Endodermal cell (in vitro differentiated cells): ENCODE data around the gene PLEKHG4. TPM values are rescaled to one million over a fixed set of nuclear protein-coding genes. Genes with fewer than 3 reads are reported as not detected.

Experiments used
- DNase-seq: peaks from one replicate; pipeline ENCODE4 v3.0.0-alpha.2; 2017
- H3K27ac ChIP-seq: 2 replicates; pipeline ENCODE4 v1.5.1; 2013; ENCODE audit warnings: mild to moderate bottlenecking, low read depth, low read length, moderate library complexity
- H3K27me3 ChIP-seq: 2 replicates; pipeline ENCODE4 v1.6.1; 2013; ENCODE audit warnings: mild to moderate bottlenecking, low read length, moderate library complexity; ENCODE audit not compliant: insufficient read depth, control insufficient read depth, poor library complexity, severe bottlenecking
- H3K36me3 ChIP-seq: 2 replicates; pipeline ENCODE4 v1.7.0; 2013; ENCODE audit warnings: mild to moderate bottlenecking, low read length, moderate library complexity; ENCODE audit not compliant: control insufficient read depth, insufficient read depth
- H3K4me1 ChIP-seq: one replicate; pipeline ENCODE4 v1.7.0; 2013; ENCODE audit warnings: low read length; ENCODE audit not compliant: control insufficient read depth, insufficient read depth
- H3K4me3 ChIP-seq: 2 replicates; pipeline ENCODE4 v1.5.1; 2013; ENCODE audit warnings: mild to moderate bottlenecking, low read length, moderate library complexity
- H3K9ac ChIP-seq: 2 replicates; pipeline ENCODE4 v1.6.1; 2013; ENCODE audit warnings: mild to moderate bottlenecking, low read length, moderate library complexity; ENCODE audit not compliant: poor library complexity, severe bottlenecking; ENCODE audit errors: extremely low read depth
- H3K9me3 ChIP-seq: 2 replicates; pipeline ENCODE4 v1.6.1; 2013; ENCODE audit warnings: mild to moderate bottlenecking, low read length, moderate library complexity; ENCODE audit not compliant: control insufficient read depth
- H3K27ac Mint-ChIP-seq: 2 replicates; pipeline ENCODE4 v1.8.0; 2020; ENCODE audit warnings: mixed read lengths
- H3K27me3 Mint-ChIP-seq: 2 replicates; pipeline ENCODE4 v1.8.0; 2021; ENCODE audit warnings: mild to moderate bottlenecking, mixed read lengths; ENCODE audit not compliant: insufficient read depth
- H3K36me3 Mint-ChIP-seq: 2 replicates; pipeline ENCODE4 v1.8.0; 2020; ENCODE audit warnings: low read depth, mixed read lengths
- H3K4me1 Mint-ChIP-seq: 2 replicates; pipeline ENCODE4 v1.8.0; 2020; ENCODE audit warnings: mixed read lengths
- H3K4me3 Mint-ChIP-seq: 2 replicates; pipeline ENCODE4 v1.8.0; 2020; ENCODE audit warnings: mild to moderate bottlenecking, moderate library complexity, mixed read lengths
- H3K9me3 Mint-ChIP-seq: 2 replicates; pipeline ENCODE4 v1.8.0; 2020; ENCODE audit warnings: mild to moderate bottlenecking, mixed read lengths
- CTCF ChIP-seq: fragments of 200-600 bp; sonication (generic); conservative IDR thresholded peaks from 2 replicates; pipeline ENCODE4 v1.5.0; 2021; ENCODE audit warnings: antibody characterized with exemption, mild to moderate bottlenecking
- WGBS, 2 experiments: methylation state at CpG; one replicate each; pipeline versions ENCODE4 v1.1.5 to v1.1.7; 2013; ENCODE audit warnings: missing lambda C conversion rate in 2 of 2, mixed read lengths in 1 of 2; ENCODE audit not compliant: insufficient coverage in 1 of 2, insufficient read length in 1 of 2; 5-methylcytosine and 5-hydroxymethylcytosine counted together
- total RNA-seq, 2 donors: library from RNA; stranded (reverse); fragmentation: NEBNext Ultra II Directional in 1 of 2; extraction: Animal tissue kit (Norgen Biotek cat#: 25700) in 1 of 2; gene quantifications; 2 replicates in 1 of 2; 3 replicates in 1 of 2; pipeline ENCODE4 v1.2.1, GENCODE V29; 2021

PLEKHG4 gene
- total RNA-seq, 2 donors from 2014 or later = 10.5 to 12.4 TPM

GRCh38 chr16:67270931-67271338, 8.4 kb upstream of the PLEKHG4 start:
- no peak overlapping the region for H3K4me3 Mint-ChIP-seq
- no peak for TF ChIP-seq CTCF
- no peak overlapping the region for H3K27ac Mint-ChIP-seq
- H3K27me3 ChIP-seq = no peaks in the 10 kb centered on the region
- no peaks in the 10 kb centered on the region for H3K9me3 Mint-ChIP-seq
- no peak overlapping the region for H3K9ac ChIP-seq
- no peak overlapping the region for H3K4me3 ChIP-seq
- H3K4me1 Mint-ChIP-seq = peaks cover 10% of the 10 kb centered on the region
- H3K36me3 Mint-ChIP-seq = no peaks in the 10 kb centered on the region
- H3K27ac ChIP-seq = no peak overlapping the region
- peaks cover 18% of the 10 kb centered on the region for H3K36me3 ChIP-seq
- H3K27me3 Mint-ChIP-seq = peaks cover 3% of the 10 kb centered on the region
- 95 to 100% methylated on average over 6 to 11 of the region's 11 CpGs for WGBS, 2 experiments
- H3K4me1 ChIP-seq = peaks cover 4% of the 10 kb centered on the region
- DNase-seq = no peak
- no peaks in the 10 kb centered on the region for H3K9me3 ChIP-seq

- H3K4me3 Mint-ChIP-seq = no peak overlapping the region
- no peak overlapping the region for H3K27ac Mint-ChIP-seq
- Histone ChIP-seq H3K9me3 (no peaks in the 10 kb centered on the region), H3K9ac (no peak overlapping the region), H3K36me3 (peaks cover 14% of the 10 kb centered on the region), H3K27ac (no peak overlapping the region), H3K4me1 (peaks cover 4% of the 10 kb centered on the region), H3K27me3 (no peaks in the 10 kb centered on the region), H3K4me3 (no peak overlapping the region)
- WGBS, 2 experiments = 95% methylated on average over 3 to 4 of the region's 4 CpGs
- H3K4me1 Mint-ChIP-seq = peaks cover 10% of the 10 kb centered on the region
- H3K9me3 Mint-ChIP-seq = no peaks in the 10 kb centered on the region
- no peak for TF ChIP-seq CTCF
- peaks cover 2% of the 10 kb centered on the region for H3K36me3 Mint-ChIP-seq
- DNase-seq = no peak
- no peaks in the 10 kb centered on the region for H3K27me3 Mint-ChIP-seq
These were observed 7.9 kb upstream of the PLEKHG4 start for GRCh38 chr16:67271446-67271845.

- Mint-ChIP-seq H3K27ac (no peak overlapping the region), H3K36me3 (peaks cover 5% of the 10 kb centered on the region), H3K9me3 (no peaks in the 10 kb centered on the region), H3K4me1 (peaks cover 6% of the 10 kb centered on the region), H3K4me3 (no peak overlapping the region), H3K27me3 (no peaks in the 10 kb centered on the region)
- no peak for TF ChIP-seq CTCF
- H3K4me3 ChIP-seq = no peak overlapping the region
- peaks cover 10% of the 10 kb centered on the region for H3K36me3 ChIP-seq
- H3K9ac ChIP-seq = no peak overlapping the region
- no peaks in the 10 kb centered on the region for H3K4me1 ChIP-seq
- DNase-seq = no peak
- WGBS, 2 experiments = 100% methylated on average over 1 to 2 of the region's 2 CpGs
- no peaks in the 10 kb centered on the region for H3K9me3 ChIP-seq
- no peak overlapping the region for H3K27ac ChIP-seq
- H3K27me3 ChIP-seq = no peaks in the 10 kb centered on the region
These were observed 4.0 kb upstream of the PLEKHG4 start for GRCh38 chr16:67275321-67275720.
